Mesenchymal stem cell (in vitro differentiated cells and primary cell): ENCODE data around the gene LGALS1.

ENCODE experiments used
- DNase-seq: peaks from one replicate; pipeline ENCODE4 v3.0.0-alpha.2; 2013
- H2AFZ ChIP-seq: one replicate; pipeline ENCODE4 v1.6.1; 2013; ENCODE audit warnings: low read depth, mild to moderate bottlenecking, control low read depth, inconsistent platforms, low read length, moderate library complexity
- H2AK5ac ChIP-seq: 2 replicates; pipeline ENCODE4 v1.6.1; 2013; ENCODE audit warnings: low read length, moderate library complexity, mild to moderate bottlenecking, inconsistent platforms; ENCODE audit not compliant: severe bottlenecking
- H2BK120ac ChIP-seq: one replicate; pipeline ENCODE4 v1.6.1; 2013; ENCODE audit warnings: low read depth, mild to moderate bottlenecking, inconsistent platforms, low read length, moderate library complexity
- H2BK12ac ChIP-seq, 2 experiments: one replicate each; pipeline ENCODE4 v1.6.1; 2013; ENCODE audit warnings: inconsistent platforms in 2 of 2, low read length in 2 of 2, mild to moderate bottlenecking in 2 of 2, moderate library complexity in 2 of 2, control low read depth in 1 of 2
- H2BK15ac ChIP-seq: one replicate; pipeline ENCODE4 v1.6.1; 2013; ENCODE audit warnings: mild to moderate bottlenecking, low read depth, inconsistent platforms; ENCODE audit not compliant: poor library complexity, severe bottlenecking
- H2BK5ac ChIP-seq: 2 replicates; pipeline ENCODE4 v1.6.1; 2013; ENCODE audit warnings: low read depth, mild to moderate bottlenecking, low read length, control low read depth, inconsistent platforms; ENCODE audit not compliant: poor library complexity, severe bottlenecking
- H3K14ac ChIP-seq, 2 experiments: one replicate each; pipeline ENCODE4 v1.6.1; 2013; ENCODE audit warnings: inconsistent platforms in 2 of 2, low read length in 2 of 2, control low read depth in 1 of 2, mild to moderate bottlenecking in 1 of 2, moderate library complexity in 1 of 2
- H3K18ac ChIP-seq, 2 experiments: one replicate each; pipeline ENCODE4 v1.6.1; 2013; ENCODE audit warnings: inconsistent platforms in 2 of 2, low read length in 2 of 2, control low read depth in 1 of 2, low read depth in 1 of 2, mild to moderate bottlenecking in 1 of 2
- H3K23ac ChIP-seq, 2 experiments: one replicate each; pipeline ENCODE4 v1.6.1; 2013; ENCODE audit warnings: inconsistent platforms in 2 of 2, low read length in 2 of 2, mild to moderate bottlenecking in 2 of 2, moderate library complexity in 2 of 2, control low read depth in 1 of 2
- H3K27ac ChIP-seq: 2 replicates; pipeline ENCODE4 v1.5.1; 2013; ENCODE audit warnings: mild to moderate bottlenecking, moderate library complexity, low read length, control low read depth, inconsistent platforms; ENCODE audit not compliant: poor library complexity, severe bottlenecking
- H3K27me3 ChIP-seq, 2 experiments: 2 replicates each; pipeline versions ENCODE4 v1.6.1 to v1.7.0; 2013; ENCODE audit warnings: low read length in 2 of 2, mild to moderate bottlenecking in 2 of 2, moderate library complexity in 2 of 2, control low read depth in 1 of 2, inconsistent platforms in 1 of 2; ENCODE audit not compliant: control insufficient read depth in 1 of 2, insufficient read depth in 1 of 2
- H3K36me3 ChIP-seq, 2 experiments: 2 replicates each; pipeline versions ENCODE4 v1.6.1 to v1.7.0; 2013; ENCODE audit warnings: low read length in 2 of 2, control low read depth in 1 of 2, inconsistent platforms in 1 of 2, low read depth in 1 of 2, mild to moderate bottlenecking in 1 of 2; ENCODE audit not compliant: insufficient read depth in 2 of 2, control insufficient read depth in 1 of 2
- H3K4ac ChIP-seq, 2 experiments: one replicate each; pipeline ENCODE4 v1.6.1; 2013; ENCODE audit warnings: inconsistent platforms in 2 of 2, low read length in 2 of 2, mild to moderate bottlenecking in 2 of 2, moderate library complexity in 2 of 2, control low read depth in 1 of 2, low read depth in 1 of 2
- H3K4me1 ChIP-seq: 2 replicates; pipeline ENCODE4 v1.6.1; 2013; ENCODE audit warnings: low read depth, low read length, control low read depth; ENCODE audit not compliant: control insufficient read depth, insufficient read depth
- H3K4me2 ChIP-seq: 2 replicates; pipeline ENCODE4 v1.6.1; 2013; ENCODE audit warnings: low read length, mild to moderate bottlenecking, inconsistent platforms; ENCODE audit not compliant: poor library complexity, severe bottlenecking
- H3K4me3 ChIP-seq, 2 experiments: 2 replicates each; pipeline versions ENCODE4 v1.5.1 to v1.7.0; 2013; ENCODE audit warnings: low read length in 2 of 2, mild to moderate bottlenecking in 2 of 2, control low read depth in 1 of 2, low read depth in 1 of 2; ENCODE audit not compliant: insufficient read depth in 1 of 2
- H3K79me1 ChIP-seq: replicated peaks from 2 replicates; pipeline ENCODE4 v1.6.1; 2013; ENCODE audit warnings: mild to moderate bottlenecking, control low read depth, low read length, inconsistent platforms; ENCODE audit not compliant: poor library complexity, severe bottlenecking
- H3K9ac ChIP-seq: 2 replicates; pipeline ENCODE4 v1.7.0; 2013; ENCODE audit warnings: mild to moderate bottlenecking, low read length, moderate library complexity
- H3K9me3 ChIP-seq: 2 replicates; pipeline ENCODE4 v1.7.0; 2013; ENCODE audit warnings: mild to moderate bottlenecking, low read length; ENCODE audit not compliant: control insufficient read depth
- H4K8ac ChIP-seq: one replicate; pipeline ENCODE4 v1.6.1; 2013; ENCODE audit warnings: inconsistent platforms, mild to moderate bottlenecking, low read length, moderate library complexity
- H4K91ac ChIP-seq: one replicate; pipeline ENCODE4 v1.6.1; 2013; ENCODE audit warnings: mild to moderate bottlenecking, low read length, inconsistent platforms
- WGBS: methylation state at CpG from one replicate; pipeline ENCODE4 v1.1.7; 2013; ENCODE audit warnings: mixed read lengths; 5-methylcytosine and 5-hydroxymethylcytosine counted together

Gene LGALS1

GRCh38 chr22:37711490-37711889 is 36.1 kb downstream of the LGALS1 start:
- Histone ChIP-seq H3K79me1 (no peaks in the 10 kb centered on the region), H2BK5ac (no peak overlapping the region), H3K9ac (no peak overlapping the region), H4K8ac (no peak overlapping the region), H3K14ac (no peak overlapping the region), H3K4me2 (no peak overlapping the region), H3K23ac (no peak overlapping the region), H3K9me3 (no peaks in the 10 kb centered on the region), H3K27ac (no peak overlapping the region), H2AFZ (no peak overlapping the region), H2AK5ac (no peak overlapping the region), H3K4ac (no peak overlapping the region), H3K18ac (no peak overlapping the region), H4K91ac (no peak overlapping the region), H2BK120ac (no peak overlapping the region), H2BK12ac (no peak overlapping the region), H3K4me3 (no peak overlapping the region), H2BK15ac (no peak overlapping the region), H3K4me1 (no peaks in the 10 kb centered on the region), H3K36me3 (peaks cover 0 to 18% of the 10 kb centered on the region in 2 experiments), H3K27me3 (no peaks in the 10 kb centered on the region)
- 92% methylated on average over 7 of the region's 10 CpGs for WGBS
- no peak for DNase-seq

- DNase-seq: no peak
- H3K36me3 ChIP-seq: peaks cover 0 to 15% of the 10 kb centered on the region in 2 experiments
- H3K4ac ChIP-seq: no peak overlapping the region
- H3K4me1 ChIP-seq: no peaks in the 10 kb centered on the region
- no peak overlapping the region for H3K27ac ChIP-seq
- H3K9ac ChIP-seq: no peak overlapping the region
- no peak overlapping the region for H2BK5ac ChIP-seq
- no peak overlapping the region for H3K4me2 ChIP-seq
- H3K14ac ChIP-seq: no peak overlapping the region
- no peaks in the 10 kb centered on the region for H3K79me1 ChIP-seq
- no peak overlapping the region for H4K91ac ChIP-seq
- no peak overlapping the region for H2BK12ac ChIP-seq
- no peak overlapping the region for H3K4me3 ChIP-seq
- H2AFZ ChIP-seq: no peak overlapping the region
- WGBS: 98% methylated on average over 7 of the region's 7 CpGs
- no peak overlapping the region for H2AK5ac ChIP-seq
- no peak overlapping the region for H3K23ac ChIP-seq
- no peak overlapping the region for H3K18ac ChIP-seq
- no peak overlapping the region for H2BK120ac ChIP-seq
- no peak overlapping the region for H2BK15ac ChIP-seq
- no peak overlapping the region for H4K8ac ChIP-seq
- H3K27me3 ChIP-seq: no peaks in the 10 kb centered on the region
- H3K9me3 ChIP-seq: no peaks in the 10 kb centered on the region
These were observed 38.3 kb downstream of the LGALS1 start for GRCh38 chr22:37713761-37714160.

- no peak for DNase-seq
These were observed 39.2 kb downstream of the LGALS1 start for GRCh38 chr22:37714634-37715033.

GRCh38 chr22:37715760-37716159 is 40.3 kb downstream of the LGALS1 start:
- no peak overlapping the region for H2BK12ac ChIP-seq
- H4K8ac ChIP-seq: no peak overlapping the region
- H3K27me3 ChIP-seq: no peaks in the 10 kb centered on the region
- no peak overlapping the region for H2AFZ ChIP-seq
- no peak overlapping the region for H3K18ac ChIP-seq
- peaks cover 0 to 4% of the 10 kb centered on the region in 2 experiments for H3K36me3 ChIP-seq
- H2BK15ac ChIP-seq: no peak overlapping the region
- H3K4me3 ChIP-seq: no peak overlapping the region
- no peaks in the 10 kb centered on the region for H3K79me1 ChIP-seq
- DNase-seq: no peak
- H3K9ac ChIP-seq: no peak overlapping the region
- no peak overlapping the region for H3K4me2 ChIP-seq
- no peak overlapping the region for H2AK5ac ChIP-seq
- H3K27ac ChIP-seq: no peak overlapping the region
- no peak overlapping the region for H3K23ac ChIP-seq
- WGBS: 89% methylated on average over 6 of the region's 7 CpGs
- H2BK120ac ChIP-seq: no peak overlapping the region
- H2BK5ac ChIP-seq: no peak overlapping the region
- no peak overlapping the region for H3K14ac ChIP-seq
- no peaks in the 10 kb centered on the region for H3K4me1 ChIP-seq
- H3K4ac ChIP-seq: no peak overlapping the region
- H4K91ac ChIP-seq: no peak overlapping the region
- no peaks in the 10 kb centered on the region for H3K9me3 ChIP-seq

More at GRCh38 chr22:37714634-37715033, 39.2 kb downstream of the LGALS1 start:
- H3K36me3 ChIP-seq: peaks cover 0 to 12% of the 10 kb centered on the region in 2 experiments
- H3K79me1 ChIP-seq: no peaks in the 10 kb centered on the region
- H3K18ac ChIP-seq: no peak overlapping the region
- H2BK15ac ChIP-seq: no peak overlapping the region
- no peak overlapping the region for H2BK120ac ChIP-seq
- no peak overlapping the region for H2AK5ac ChIP-seq
- no peak overlapping the region for H3K27ac ChIP-seq
- H2BK12ac ChIP-seq: no peak overlapping the region
- WGBS: 91% methylated on average over 2 of the region's 2 CpGs
- no peak overlapping the region for H3K9ac ChIP-seq
- no peak overlapping the region for H4K8ac ChIP-seq
- H3K27me3 ChIP-seq: no peaks in the 10 kb centered on the region
- no peak overlapping the region for H3K4me3 ChIP-seq
- H3K14ac ChIP-seq: no peak overlapping the region
- no peaks in the 10 kb centered on the region for H3K4me1 ChIP-seq
- H2AFZ ChIP-seq: no peak overlapping the region
- no peak overlapping the region for H3K23ac ChIP-seq
- no peak overlapping the region for H4K91ac ChIP-seq
- H3K9me3 ChIP-seq: no peaks in the 10 kb centered on the region
- no peak overlapping the region for H3K4ac ChIP-seq
- no peak overlapping the region for H2BK5ac ChIP-seq
- H3K4me2 ChIP-seq: no peak overlapping the region
